Fibroblast of lung (primary cell): ENCODE measurements around the gene HLA-F. TPM values are rescaled to one million over a fixed set of nuclear protein-coding genes. Genes with fewer than 3 reads are reported as not detected.

Experiments
- DNase-seq, 2 donors: peaks; one replicate each; pipeline versions ENCODE4 v3.0.0 to v3.0.0-alpha.2; 2010; ENCODE audit warnings: low read depth in 2 of 2
- H2AFZ ChIP-seq: 2 replicates; pipeline ENCODE4 v1.5.1; 2012; ENCODE audit warnings: low read length, control low read depth, inconsistent platforms
- H3K27ac ChIP-seq: 2 replicates; pipeline ENCODE4 v1.5.1; 2011; ENCODE audit warnings: low read length, control low read depth; ENCODE audit not compliant: insufficient read depth
- H3K27me3 ChIP-seq: 2 replicates; pipeline ENCODE4 v1.5.1; 2011; ENCODE audit warnings: mild to moderate bottlenecking, low read length; ENCODE audit not compliant: control insufficient read depth, insufficient read depth
- H3K36me3 ChIP-seq: 2 replicates; pipeline ENCODE4 v1.5.1; 2011; ENCODE audit warnings: low read length; ENCODE audit not compliant: control insufficient read depth, insufficient read depth
- H3K4me1 ChIP-seq: 2 replicates; pipeline ENCODE4 v1.5.1; 2011; ENCODE audit warnings: low read length; ENCODE audit not compliant: control insufficient read depth, insufficient read depth; ENCODE audit errors: extremely low read depth
- H3K4me2 ChIP-seq: 2 replicates; pipeline ENCODE4 v1.5.1; 2011; ENCODE audit warnings: low read length, control low read depth; ENCODE audit not compliant: insufficient read depth; ENCODE audit errors: extremely low read depth
- H3K4me3 ChIP-seq, 4 experiments: fragments of 200-600 bp in 1 of 4; sonication (generic) in 1 of 4; replicated peaks in 1 of 4; 2 replicates each; pipeline ENCODE4 v1.5.1; 2011 to 2016; ENCODE audit warnings: low read length in 4 of 4, low read depth in 3 of 4, mild to moderate bottlenecking in 3 of 4, control low read depth in 2 of 4, inconsistent platforms in 1 of 4, mixed read lengths in 1 of 4; ENCODE audit not compliant: insufficient read depth in 1 of 4; ENCODE audit errors: control extremely low read depth in 1 of 4
- H3K79me2 ChIP-seq: 2 replicates; pipeline ENCODE4 v1.5.1; 2012; ENCODE audit warnings: mild to moderate bottlenecking, low read length, inconsistent platforms; ENCODE audit not compliant: control insufficient read depth, insufficient read depth
- H3K9ac ChIP-seq: 2 replicates; pipeline ENCODE4 v1.5.1; 2011; ENCODE audit warnings: mild to moderate bottlenecking, low read length, control low read depth; ENCODE audit not compliant: insufficient read depth
- H3K9me3 ChIP-seq: 2 replicates; pipeline ENCODE4 v1.5.1; 2012; ENCODE audit warnings: low read depth, low read length; ENCODE audit not compliant: control insufficient read depth, insufficient read depth
- H4K20me1 ChIP-seq: 2 replicates; pipeline ENCODE4 v1.5.1; 2011; ENCODE audit warnings: low read length; ENCODE audit not compliant: control insufficient read depth, insufficient read depth; ENCODE audit errors: extremely low read depth
- CTCF ChIP-seq, 2 donors: IDR thresholded peaks in 1 of 2; conservative IDR thresholded peaks in 1 of 2; 1 replicate in 1 of 2; 2 replicates in 1 of 2; pipeline ENCODE4 v1.5.1; 2011 to 2012; ENCODE audit warnings: low read length in 2 of 2, control low read depth in 1 of 2, inconsistent platforms in 1 of 2, low read depth in 1 of 2, mild to moderate bottlenecking in 1 of 2
- EZH2 ChIP-seq: IDR thresholded peaks from 2 replicates; pipeline ENCODE4 v1.5.1; 2012; ENCODE audit warnings: low read length, control low read depth, mild to moderate bottlenecking; ENCODE audit errors: missing control alignments
- polyA plus RNA-seq, 2 donors: library from polyadenylated mRNA; depleted of rRNA in 1 of 2; stranded (reverse) in 1 of 2; unstranded in 1 of 2; fragments of >200 nt; gene quantifications; 2 replicates each; pipeline ENCODE4 v1.2.1, GENCODE V29; 2011 to 2012; ENCODE audit warnings: missing spikeins in 1 of 2
- total RNA-seq: library from RNA; depleted of rRNA; stranded (reverse); fragments of >200 nt; gene quantifications from 2 replicates; pipeline ENCODE4 v1.2.1, GENCODE V29; 2014

Gene HLA-F
- total and polyA plus RNA-seq, 2 donors (not counting 1 experiment from before 2014, with no cell fraction given): 5.4 to 18.7 TPM

GRCh38 chr6:29676981-29677601, 46.1 kb upstream of the HLA-F start:
- Histone ChIP-seq H3K9ac (no peak overlapping the region), H3K27ac (no peak overlapping the region), H2AFZ (no peak overlapping the region), H4K20me1 (no peaks in the 10 kb centered on the region), H3K79me2 (no peaks in the 10 kb centered on the region), H3K4me1 (no peaks in the 10 kb centered on the region), H3K9me3 (no peaks in the 10 kb centered on the region), H3K4me3 (no peak overlapping the region), H3K4me2 (no peak overlapping the region), H3K27me3 (no peaks in the 10 kb centered on the region), H3K36me3 (no peaks in the 10 kb centered on the region)
- no peak for DNase-seq
- no peak for TF ChIP-seq EZH2
- no peak for TF ChIP-seq CTCF (conservative IDR thresholded peaks at IDR 0.05 in 1 of 2, IDR thresholded peaks at IDR 0.05 in 1 of 2; ENCODE audit: low read depth in 1 of 2, low read length in 2 of 2)

DNA sequence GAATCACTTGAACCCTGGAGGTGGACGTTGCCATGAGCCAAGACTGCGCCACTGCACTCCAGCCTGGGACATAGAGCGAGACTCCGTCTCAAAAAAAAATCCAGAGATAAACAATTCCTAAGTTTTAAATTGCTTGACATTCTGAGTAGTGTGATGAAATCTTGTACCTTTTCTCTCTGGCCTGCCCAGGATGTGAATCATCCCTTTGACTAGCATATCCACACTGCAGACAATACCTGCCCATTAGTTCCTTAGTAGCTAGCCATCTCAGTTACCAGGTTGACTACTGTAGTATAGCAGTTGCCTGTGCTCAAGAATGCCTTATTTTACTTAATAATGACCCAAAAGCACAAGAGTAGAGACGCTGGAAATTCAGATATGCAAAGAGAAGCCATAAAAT, 45.1 kb upstream of the HLA-F start:
- H4K20me1 ChIP-seq: no peaks in the 10 kb centered on the region
- TF ChIP-seq EZH2 (no peak), CTCF (conservative IDR thresholded peaks at IDR 0.05 in 1 of 2, IDR thresholded peaks at IDR 0.05 in 1 of 2; ENCODE audit: low read depth in 1 of 2, low read length in 2 of 2) (no peak)
- no peaks in the 10 kb centered on the region for H3K79me2 ChIP-seq
- no peaks in the 10 kb centered on the region for H3K4me1 ChIP-seq
- H3K27ac ChIP-seq: no peak overlapping the region
- H3K4me3 ChIP-seq: no peak overlapping the region
- H3K27me3 ChIP-seq: no peaks in the 10 kb centered on the region
- DNase-seq: no peak
- no peak overlapping the region for H3K4me2 ChIP-seq
- no peaks in the 10 kb centered on the region for H3K36me3 ChIP-seq
- no peak overlapping the region for H3K9ac ChIP-seq
- no peaks in the 10 kb centered on the region for H3K9me3 ChIP-seq
- no peak overlapping the region for H2AFZ ChIP-seq

- Histone ChIP-seq H3K27ac (no peak overlapping the region), H3K4me1 (no peaks in the 10 kb centered on the region), H3K4me3 (no peak overlapping the region), H3K36me3 (no peaks in the 10 kb centered on the region), H3K9ac (no peak overlapping the region), H4K20me1 (no peaks in the 10 kb centered on the region), H3K79me2 (no peaks in the 10 kb centered on the region), H2AFZ (no peak overlapping the region), H3K27me3 (no peaks in the 10 kb centered on the region), H3K9me3 (no peaks in the 10 kb centered on the region), H3K4me2 (no peak overlapping the region)
- no peak for DNase-seq
- TF ChIP-seq CTCF (conservative IDR thresholded peaks at IDR 0.05 in 1 of 2, IDR thresholded peaks at IDR 0.05 in 1 of 2; ENCODE audit: low read depth in 1 of 2, low read length in 2 of 2) (no peak), EZH2 (no peak)
Measured at GRCh38 chr6:29679962-29680361, 43.3 kb upstream of the HLA-F start.
